GM12891 (cell line): Measurements from ENCODE around the gene FZD8.

Experiments
- DNase-seq: peaks from one replicate; pipeline ENCODE4 v3.0.0; 2011; ENCODE audit warnings: low spot score; ENCODE audit not compliant: insufficient read length
- FAIRE-seq: peaks from 2 replicates; lab custom pipeline; 2011; peaks lifted over from hg19 to GRCh38; lab: Jason Lieb, UNC
- PAX5 ChIP-seq: IDR thresholded peaks from 2 replicates; pipeline ENCODE4 v1.6.1; 2011; ENCODE audit warnings: low read length, moderate library complexity, mild to moderate bottlenecking; ENCODE audit not compliant: insufficient read depth, severe bottlenecking
- POLR2A ChIP-seq: IDR thresholded peaks from 2 replicates; pipeline ENCODE4 v1.6.1; 2011; ENCODE audit warnings: low read depth, low read length, control low read depth
- POLR2AphosphoS5 ChIP-seq: IDR thresholded peaks from 2 replicates; pipeline ENCODE4 v1.6.1; 2011; ENCODE audit warnings: low read depth, low read length, control low read depth
- POU2F2 ChIP-seq: IDR thresholded peaks from 2 replicates; pipeline ENCODE4 v1.6.1; 2011; ENCODE audit warnings: low read depth, mild to moderate bottlenecking, control low read depth, low read length, moderate library complexity
- SPI1 ChIP-seq: IDR thresholded peaks from 2 replicates; pipeline ENCODE4 v1.6.1; 2011; ENCODE audit warnings: low read depth, low read length, control low read depth
- TAF1 ChIP-seq: IDR thresholded peaks from 2 replicates; pipeline ENCODE4 v1.6.1; 2011; ENCODE audit warnings: low read depth, low read length, control low read depth

The FZD8 gene

DNA sequence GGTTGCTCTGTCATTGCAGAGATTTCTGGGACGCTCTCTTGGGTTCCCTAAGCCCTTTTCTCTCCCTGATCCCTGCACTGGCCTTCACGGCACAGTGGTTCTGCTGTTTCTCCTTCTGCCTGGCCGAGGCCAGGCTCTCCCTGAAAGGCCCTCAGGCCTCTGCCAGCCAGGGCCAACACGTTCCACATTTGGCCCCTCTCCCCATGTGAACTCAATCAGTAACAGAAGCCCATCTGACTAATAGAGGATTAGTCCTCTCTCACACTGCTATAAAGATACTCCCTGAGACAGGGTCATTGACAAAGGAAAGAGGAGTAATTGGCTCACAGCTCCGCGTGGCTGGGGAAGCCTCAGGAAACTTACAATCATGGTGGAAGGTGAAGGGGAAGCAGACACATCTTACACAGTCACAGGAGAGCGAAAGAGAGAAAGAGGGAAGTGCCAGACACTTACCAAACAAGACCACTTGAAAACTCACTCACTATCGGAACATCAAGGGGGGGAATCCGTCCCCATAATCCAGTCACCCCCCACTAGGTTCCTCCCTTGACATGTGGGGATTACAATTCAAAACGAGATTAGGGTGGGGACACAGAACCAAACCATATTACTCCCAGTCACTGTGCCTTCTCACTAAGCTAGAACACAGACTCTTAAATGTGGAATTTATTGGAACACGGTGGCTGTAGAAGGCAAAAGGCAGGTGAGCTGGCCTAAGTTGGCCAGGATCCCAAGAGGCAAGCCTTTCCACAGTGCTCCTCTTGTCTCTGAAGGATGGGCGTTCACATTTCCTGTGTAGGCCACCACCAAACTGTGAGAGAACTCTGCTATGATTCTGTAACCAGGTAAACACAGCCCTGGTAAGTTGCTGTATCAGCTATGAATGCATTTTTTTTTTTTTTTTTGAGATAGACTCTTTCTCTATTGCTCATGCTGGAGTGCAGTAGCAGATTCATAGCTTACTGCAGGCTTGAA, 8.8 kb downstream of the FZD8 start:
- TF ChIP-seq SPI1 (no peak), TAF1 (no peak), POU2F2 (no peak), POLR2AphosphoS5 (no peak), POLR2A (no peak), PAX5 (no peak)
- FAIRE-seq, result no peak
- DNase-seq, result no peak

GRCh38 chr10:35632027-35632426, 10.1 kb downstream of the FZD8 start:
- DNase-seq (no peak), FAIRE-seq (no peak)
- no peak for TF ChIP-seq POU2F2
- no peak for TF ChIP-seq SPI1
- no peak for TF ChIP-seq POLR2AphosphoS5
- no peak for TF ChIP-seq TAF1
- TF ChIP-seq PAX5, result no peak
- TF ChIP-seq POLR2A, result no peak

- TF ChIP-seq POLR2A, result no peak
- TF ChIP-seq SPI1, result no peak
- no peak for TF ChIP-seq POLR2AphosphoS5
- no peak for TF ChIP-seq TAF1
- no peak for TF ChIP-seq POU2F2
- TF ChIP-seq PAX5, result no peak
- DNase-seq, result no peak
- FAIRE-seq, result no peak
Observed at GRCh38 chr10:35631404-35631803, 10.7 kb downstream of the FZD8 start.

DNA sequence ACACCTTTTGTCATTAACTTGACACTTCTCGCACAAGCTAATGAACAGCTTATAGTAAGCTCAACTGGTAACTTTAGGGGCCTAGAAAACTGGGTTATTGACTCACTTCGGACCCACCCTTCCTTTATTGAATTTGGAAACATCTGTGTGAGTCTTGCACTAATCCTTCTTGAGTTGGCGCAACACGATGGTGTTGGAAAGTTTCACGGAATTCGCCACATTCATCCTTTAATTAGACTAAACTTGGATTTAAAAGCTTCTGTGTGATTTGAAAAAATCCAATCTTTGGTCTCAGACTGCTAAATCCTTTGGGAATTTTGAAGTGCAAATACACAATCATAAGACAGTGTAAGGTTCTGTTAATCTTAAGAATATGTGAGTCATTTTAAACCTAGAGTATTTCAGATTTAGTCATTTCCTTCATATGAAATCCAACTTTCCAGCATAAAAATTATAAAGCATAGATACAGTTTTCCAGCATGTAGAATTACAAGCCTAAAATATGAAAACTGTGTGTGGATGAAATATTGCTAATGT, 15.1 kb downstream of the FZD8 start:
- no peak for DNase-seq
- no peak for FAIRE-seq
- TF ChIP-seq POLR2AphosphoS5 (no peak), POU2F2 (no peak), POLR2A (no peak), SPI1 (no peak), TAF1 (no peak), PAX5 (no peak)

DNA sequence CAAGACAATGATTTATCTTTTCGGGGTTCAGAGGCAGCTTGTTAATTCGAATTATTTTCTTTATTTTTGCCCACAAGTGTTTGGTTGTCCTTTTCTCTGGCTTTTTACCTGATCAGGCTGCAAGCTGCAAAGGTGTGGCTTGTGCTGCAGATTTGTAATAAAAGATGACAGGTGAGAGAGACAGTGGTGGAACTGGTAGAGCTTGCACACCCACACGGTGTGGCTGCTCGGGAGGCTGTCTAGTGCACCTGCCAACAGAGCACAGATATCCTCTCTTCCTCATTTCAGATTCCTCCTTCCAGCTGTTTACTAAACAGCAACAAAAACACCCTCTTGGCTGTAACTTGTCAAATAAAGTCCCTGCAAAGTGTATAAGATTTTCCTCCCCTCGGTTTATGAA, 27.8 kb downstream of the FZD8 start:
- DNase-seq (no peak), FAIRE-seq (no peak)
- no peak for TF ChIP-seq POLR2A
- no peak for TF ChIP-seq SPI1
- no peak for TF ChIP-seq POU2F2
- no peak for TF ChIP-seq POLR2AphosphoS5
- TF ChIP-seq TAF1, result no peak
- no peak for TF ChIP-seq PAX5

- TF ChIP-seq POLR2A (no peak), TAF1 (no peak), SPI1 (no peak), PAX5 (no peak), POU2F2 (no peak), POLR2AphosphoS5 (no peak)
- DNase-seq (no peak), FAIRE-seq (no peak)
Observed at GRCh38 chr10:35613597-35614226, 28.4 kb downstream of the FZD8 start.

- FAIRE-seq (no peak), DNase-seq (no peak)
- TF ChIP-seq POLR2A, result no peak
- no peak for TF ChIP-seq POU2F2
- TF ChIP-seq POLR2AphosphoS5, result no peak
- no peak for TF ChIP-seq TAF1
- TF ChIP-seq SPI1, result no peak
- no peak for TF ChIP-seq PAX5
Observed at GRCh38 chr10:35613107-35613440, 29.0 kb downstream of the FZD8 start.

- no peak for DNase-seq
- FAIRE-seq, result no peak
- TF ChIP-seq POLR2A (no peak), SPI1 (no peak), POU2F2 (no peak), POLR2AphosphoS5 (no peak)
Observed at GRCh38 chr10:35612385-35613106, 29.6 kb downstream of the FZD8 start.
